IPS DF 6.9 (cell line): Measurements from ENCODE around the gene SDF4.

Experiments
- DNase-seq: peaks from one replicate; pipeline ENCODE4 v3.0.0-alpha.2; 2013; ENCODE audit warnings: low read depth, low spot score
- H3K27ac ChIP-seq: one replicate; pipeline ENCODE4 v1.5.1; 2013; ENCODE audit warnings: low read length, control low read depth
- H3K27me3 ChIP-seq: 2 replicates; pipeline ENCODE4 v1.6.1; 2013; ENCODE audit warnings: mild to moderate bottlenecking, low read length; ENCODE audit not compliant: control insufficient read depth, insufficient read depth
- H3K36me3 ChIP-seq: 2 replicates; pipeline ENCODE4 v1.6.1; 2013; ENCODE audit warnings: low read length; ENCODE audit not compliant: control insufficient read depth, insufficient read depth
- H3K4me1 ChIP-seq: 2 replicates; pipeline ENCODE4 v1.6.1; 2013; ENCODE audit warnings: low read length; ENCODE audit not compliant: control insufficient read depth, insufficient read depth
- H3K4me3 ChIP-seq: 2 replicates; pipeline ENCODE4 v1.5.1; 2013; ENCODE audit warnings: mild to moderate bottlenecking, low read length
- H3K9me3 ChIP-seq: 2 replicates; pipeline ENCODE4 v1.6.1; 2013; ENCODE audit warnings: low read length, inconsistent platforms; ENCODE audit not compliant: control insufficient read depth, insufficient read depth
- WGBS: extraction: QIAGEN DNeasy Blood & Tissue Kit; methylation state at CpG from one replicate; pipeline ENCODE4 v1.1.7; 2013; ENCODE audit warnings: mixed read lengths, missing lambda C conversion rate; ENCODE audit not compliant: insufficient read length, insufficient coverage; 5-methylcytosine and 5-hydroxymethylcytosine counted together

SDF4 gene

DNA sequence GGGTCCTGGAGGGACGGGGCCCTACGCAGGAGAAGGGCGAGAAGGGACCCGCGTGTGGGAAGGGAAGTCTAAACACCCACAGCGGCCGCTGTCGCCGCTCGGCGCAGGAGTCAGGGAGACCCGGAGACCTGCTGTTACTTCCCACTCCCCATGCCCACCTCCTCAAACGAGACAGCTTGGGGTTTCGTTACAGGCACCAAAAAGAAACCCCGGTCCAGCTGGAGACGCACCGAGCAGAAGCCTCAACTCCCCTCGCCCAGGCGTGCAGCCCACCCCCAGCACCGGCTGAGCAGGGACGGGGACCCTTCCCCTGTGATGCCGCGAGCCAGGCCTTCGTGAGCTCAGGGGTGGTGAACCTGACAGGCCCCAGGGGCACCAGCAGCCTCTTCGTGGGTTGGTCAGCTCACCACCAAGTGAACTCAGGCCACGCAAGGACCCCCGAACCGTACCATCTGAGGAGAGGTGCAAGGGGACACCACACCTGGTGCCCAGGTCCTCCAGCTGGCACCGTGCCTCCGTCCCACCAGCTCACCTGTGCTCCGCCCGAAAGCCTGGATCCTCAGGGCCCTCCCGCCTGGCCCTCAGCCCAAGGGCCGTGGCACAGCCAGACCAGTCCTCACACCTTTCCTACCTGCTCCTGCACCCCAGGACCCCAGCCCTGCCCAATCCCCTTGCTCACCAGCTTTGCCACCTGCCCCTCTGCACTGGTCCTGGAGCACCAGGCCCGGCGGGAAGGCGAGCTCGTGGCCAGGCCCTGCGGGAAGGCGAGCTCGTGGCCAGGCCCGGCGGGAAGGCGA is 5.0 kb downstream of the SDF4 start:
- WGBS = no CpG with 5 or more reads among the region's 44 CpGs
- H3K9me3 ChIP-seq = no peaks in the 10 kb centered on the region
- no peaks in the 10 kb centered on the region for H3K27me3 ChIP-seq
- H3K4me3 ChIP-seq = no peak overlapping the region
- DNase-seq = no peak
- H3K4me1 ChIP-seq = no peaks in the 10 kb centered on the region
- H3K27ac ChIP-seq = no peak overlapping the region
- H3K36me3 ChIP-seq = peaks cover 21% of the 10 kb centered on the region

DNA sequence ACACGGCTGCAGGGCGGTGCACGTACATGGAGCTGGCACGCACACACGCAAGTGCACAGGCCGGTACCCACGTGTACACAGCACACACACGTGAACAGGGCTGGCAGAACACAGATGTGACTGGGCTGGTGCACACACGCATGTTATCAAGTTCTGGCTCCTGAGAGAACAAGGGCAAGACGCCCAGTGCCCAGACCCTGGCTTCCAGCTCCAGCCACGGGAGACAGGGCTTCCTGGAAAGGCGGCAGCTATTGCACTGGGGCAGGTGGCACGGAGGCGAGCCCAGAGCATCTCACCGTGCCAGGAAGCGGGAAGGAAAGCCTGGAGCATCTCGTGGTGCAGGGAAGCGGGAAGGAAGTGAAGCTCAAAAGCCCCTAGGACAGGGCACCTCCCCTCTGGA is 5.9 kb downstream of the SDF4 start:
- Histone ChIP-seq H3K4me1 (no peaks in the 10 kb centered on the region), H3K27me3 (no peaks in the 10 kb centered on the region), H3K36me3 (peaks cover 21% of the 10 kb centered on the region), H3K27ac (no peak overlapping the region), H3K4me3 (no peak overlapping the region), H3K9me3 (no peaks in the 10 kb centered on the region)
- DNase-seq = no peak
- no CpG with 5 or more reads among the region's 18 CpGs for WGBS

- Histone ChIP-seq H3K36me3 (peaks cover 24% of the 10 kb centered on the region), H3K4me3 (no peak overlapping the region), H3K9me3 (no peaks in the 10 kb centered on the region), H3K4me1 (no peaks in the 10 kb centered on the region), H3K27ac (no peak overlapping the region), H3K27me3 (no peaks in the 10 kb centered on the region)
- no CpG with 5 or more reads among the region's 34 CpGs for WGBS
- DNase-seq = no peak
These were observed 6.5 kb downstream of the SDF4 start for GRCh38 chr1:1225238-1225845.

- DNase-seq = no peak
- no CpG with 5 or more reads among the region's 21 CpGs for WGBS
- Histone ChIP-seq H3K4me3 (no peak overlapping the region), H3K36me3 (peaks cover 23% of the 10 kb centered on the region), H3K27ac (no peak overlapping the region), H3K4me1 (no peaks in the 10 kb centered on the region), H3K9me3 (no peaks in the 10 kb centered on the region), H3K27me3 (no peaks in the 10 kb centered on the region)
These were observed 7.9 kb downstream of the SDF4 start for GRCh38 chr1:1223891-1224290.

DNA sequence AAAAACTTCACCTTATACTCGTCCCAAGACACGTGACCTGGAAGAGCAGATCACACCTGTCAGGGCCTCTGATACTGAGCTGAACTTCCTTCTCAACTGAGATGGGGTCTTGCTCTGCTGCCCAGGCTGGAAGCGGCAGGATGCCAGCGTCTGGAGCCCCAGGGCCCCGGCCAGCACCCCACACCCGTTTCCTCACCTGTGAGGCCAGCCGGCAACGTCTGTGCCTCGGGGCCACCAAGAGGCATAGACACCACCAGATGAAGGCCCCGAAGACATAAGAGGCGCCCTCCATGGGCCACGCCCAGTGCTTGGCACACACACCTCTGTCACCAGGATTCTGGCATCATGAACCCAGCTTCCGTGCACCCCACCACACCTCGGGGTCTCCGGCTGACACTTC is 8.5 kb downstream of the SDF4 start:
- Histone ChIP-seq H3K9me3 (no peaks in the 10 kb centered on the region), H3K27ac (no peak overlapping the region), H3K36me3 (peaks cover 25% of the 10 kb centered on the region), H3K27me3 (no peaks in the 10 kb centered on the region), H3K4me3 (no peak overlapping the region), H3K4me1 (no peaks in the 10 kb centered on the region)
- WGBS = no CpG with 5 or more reads among the region's 15 CpGs
- no peak for DNase-seq

DNA sequence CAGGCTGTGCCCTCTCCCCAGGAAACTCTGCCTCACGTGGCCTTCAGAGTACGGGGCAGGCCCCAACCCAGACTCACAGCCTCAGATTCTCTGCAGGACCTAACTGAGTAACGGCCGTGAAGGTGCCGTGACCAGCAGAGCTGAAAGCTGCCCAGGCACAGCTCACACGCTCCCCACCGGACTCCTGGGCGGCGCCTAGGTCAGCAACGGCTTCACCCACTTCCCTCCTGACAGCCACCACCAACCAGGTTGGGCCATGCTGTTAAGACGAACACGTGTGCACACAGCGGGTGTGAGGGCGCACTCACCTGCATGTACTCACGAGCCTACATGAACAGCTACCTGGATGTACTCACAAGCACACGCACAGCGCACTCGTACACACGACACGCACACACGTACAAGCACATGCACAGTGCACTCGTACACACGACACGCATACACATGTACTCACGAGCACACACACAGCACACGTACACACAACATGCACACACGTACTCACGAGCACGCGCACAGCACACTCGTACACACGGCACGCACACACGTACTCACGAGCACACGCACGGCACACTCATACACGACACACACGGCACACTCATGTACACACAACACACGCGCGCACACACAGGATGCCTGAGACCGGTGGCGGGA is 9.1 kb downstream of the SDF4 start:
- Histone ChIP-seq H3K9me3 (no peaks in the 10 kb centered on the region), H3K4me1 (no peaks in the 10 kb centered on the region), H3K27me3 (no peaks in the 10 kb centered on the region), H3K27ac (no peak overlapping the region), H3K36me3 (peaks cover 23% of the 10 kb centered on the region), H3K4me3 (no peak overlapping the region)
- DNase-seq = no peak
- WGBS = 100% methylated on average over 4 of the region's 44 CpGs

DNA sequence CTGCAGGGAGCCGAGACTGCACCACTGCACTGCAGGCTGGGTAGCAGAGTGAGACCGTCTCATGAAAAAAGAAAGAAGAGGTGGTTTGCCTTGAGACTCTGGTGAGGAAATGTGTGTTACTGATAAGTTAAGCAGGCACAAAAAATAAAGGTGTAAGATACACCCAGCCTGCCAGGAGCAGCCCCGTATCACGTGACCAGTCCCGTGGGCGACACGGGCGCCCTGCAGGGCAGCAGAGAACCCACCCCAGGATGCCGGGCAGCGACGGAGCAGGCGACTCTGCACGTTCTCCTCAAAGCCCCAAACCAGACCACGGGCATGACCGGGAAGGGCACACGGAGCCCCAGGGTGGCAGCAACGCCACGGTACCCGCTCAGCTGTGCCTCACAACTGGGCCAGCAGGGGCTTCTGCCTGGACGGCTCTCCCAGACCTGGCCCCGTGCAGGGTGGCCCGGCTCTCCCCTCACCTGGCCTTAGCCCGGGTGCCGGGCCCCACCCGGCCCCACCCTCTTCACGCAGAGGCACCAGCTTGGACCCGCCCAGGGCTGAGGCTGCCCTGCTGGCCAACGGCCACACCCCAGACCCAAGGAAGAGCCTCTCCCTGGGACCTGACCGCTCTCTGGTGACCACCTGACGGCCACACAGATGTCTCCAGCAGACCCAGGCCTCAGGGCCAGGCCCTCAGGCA is 9.8 kb downstream of the SDF4 start:
- no peaks in the 10 kb centered on the region for H3K4me1 ChIP-seq
- WGBS = no CpG with 5 or more reads among the region's 30 CpGs
- peaks cover 21% of the 10 kb centered on the region for H3K36me3 ChIP-seq
- H3K4me3 ChIP-seq = no peak overlapping the region
- DNase-seq = no peak
- no peaks in the 10 kb centered on the region for H3K27me3 ChIP-seq
- no peaks in the 10 kb centered on the region for H3K9me3 ChIP-seq
- H3K27ac ChIP-seq = no peak overlapping the region

- Histone ChIP-seq H3K27me3 (no peaks in the 10 kb centered on the region), H3K36me3 (peaks cover 17% of the 10 kb centered on the region), H3K4me1 (no peaks in the 10 kb centered on the region), H3K9me3 (no peaks in the 10 kb centered on the region), H3K27ac (no peak overlapping the region), H3K4me3 (no peak overlapping the region)
- WGBS = no CpG with 5 or more reads among the region's 24 CpGs
- no peak for DNase-seq
These were observed 11.6 kb downstream of the SDF4 start for GRCh38 chr1:1220197-1220596.

GRCh38 chr1:1219341-1219740 is 12.5 kb downstream of the SDF4 start:
- WGBS = no CpG with 5 or more reads among the region's 20 CpGs
- Histone ChIP-seq H3K4me1 (no peaks in the 10 kb centered on the region), H3K9me3 (no peaks in the 10 kb centered on the region), H3K27ac (no peak overlapping the region), H3K36me3 (peaks cover 17% of the 10 kb centered on the region), H3K4me3 (no peak overlapping the region), H3K27me3 (no peaks in the 10 kb centered on the region)
- no peak for DNase-seq

- H3K27ac ChIP-seq = no peak overlapping the region
- H3K4me3 ChIP-seq = no peak overlapping the region
- H3K4me1 ChIP-seq = no peaks in the 10 kb centered on the region
- DNase-seq = no peak
- no peaks in the 10 kb centered on the region for H3K9me3 ChIP-seq
- no CpG with 5 or more reads among the region's 36 CpGs for WGBS
- H3K27me3 ChIP-seq = no peaks in the 10 kb centered on the region
- peaks cover 17% of the 10 kb centered on the region for H3K36me3 ChIP-seq
These were observed 13.1 kb downstream of the SDF4 start for GRCh38 chr1:1218524-1219200.
